Measurements from ENCODE around the gene WNT4.

The WNT4 gene

GRCh38 chr1:22163564-22163963, 20.7 kb upstream of the WNT4 start:
- DNase-seq (ENCODE audit: low read depth in 2 of 2), result no peak

DNA sequence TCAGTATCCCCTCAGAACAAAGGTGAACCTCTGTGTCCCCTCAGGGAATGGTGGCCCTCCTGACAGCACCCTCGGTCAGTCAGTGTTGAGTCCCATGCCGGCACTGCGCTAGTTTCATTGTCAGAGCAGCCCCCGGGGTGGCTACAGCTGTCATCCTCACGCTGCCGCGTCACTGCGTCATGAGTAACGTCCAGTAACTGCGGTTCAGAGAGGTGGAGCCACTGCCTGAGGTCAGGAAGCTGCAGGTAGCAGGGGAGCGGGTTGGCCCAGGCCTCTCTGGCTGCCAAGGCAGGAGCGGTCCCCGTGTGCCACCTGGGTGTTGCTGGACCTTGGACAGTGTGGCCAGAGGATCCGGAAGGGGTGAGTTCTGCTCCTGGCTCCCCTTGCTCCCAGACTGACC, 20.2 kb upstream of the WNT4 start:
- DNase-seq (ENCODE audit: low read depth in 2 of 2), result no peak

DNA sequence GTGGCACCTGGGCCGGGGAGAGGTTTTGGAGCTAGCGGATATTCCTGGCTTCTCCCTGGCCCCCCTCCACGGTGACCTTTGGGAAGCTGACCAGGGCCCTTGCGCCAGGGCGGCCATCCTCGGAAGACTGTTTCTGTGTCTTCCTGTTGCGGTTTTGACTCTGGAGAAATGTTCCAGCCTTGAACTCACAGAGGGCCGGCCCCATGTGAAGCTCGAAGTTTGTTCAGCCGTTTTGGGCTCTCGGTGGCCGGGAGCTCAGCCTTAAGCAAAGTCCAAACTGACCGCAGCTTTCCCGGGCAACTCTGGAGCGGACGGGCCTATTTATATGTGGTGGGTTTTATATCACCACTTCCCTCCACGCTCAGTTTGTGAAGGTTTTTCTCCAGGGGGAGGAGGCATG, 17.0 kb upstream of the WNT4 start:
- DNase-seq (ENCODE audit: low read depth in 2 of 2), result no peak

GRCh38 chr1:22158654-22159053, 15.8 kb upstream of the WNT4 start:
- no peak for DNase-seq (ENCODE audit: low read depth in 2 of 2)

- DNase-seq (ENCODE audit: low read depth in 2 of 2), result no peak
Measured at GRCh38 chr1:22157359-22157966, 14.6 kb upstream of the WNT4 start.

GRCh38 chr1:22155517-22155916, 12.6 kb upstream of the WNT4 start:
- DNase-seq (ENCODE audit: low read depth in 2 of 2), result no peak

- no peak for DNase-seq (ENCODE audit: low read depth in 2 of 2)
Measured at GRCh38 chr1:22154626-22155025, 11.7 kb upstream of the WNT4 start.

DNA sequence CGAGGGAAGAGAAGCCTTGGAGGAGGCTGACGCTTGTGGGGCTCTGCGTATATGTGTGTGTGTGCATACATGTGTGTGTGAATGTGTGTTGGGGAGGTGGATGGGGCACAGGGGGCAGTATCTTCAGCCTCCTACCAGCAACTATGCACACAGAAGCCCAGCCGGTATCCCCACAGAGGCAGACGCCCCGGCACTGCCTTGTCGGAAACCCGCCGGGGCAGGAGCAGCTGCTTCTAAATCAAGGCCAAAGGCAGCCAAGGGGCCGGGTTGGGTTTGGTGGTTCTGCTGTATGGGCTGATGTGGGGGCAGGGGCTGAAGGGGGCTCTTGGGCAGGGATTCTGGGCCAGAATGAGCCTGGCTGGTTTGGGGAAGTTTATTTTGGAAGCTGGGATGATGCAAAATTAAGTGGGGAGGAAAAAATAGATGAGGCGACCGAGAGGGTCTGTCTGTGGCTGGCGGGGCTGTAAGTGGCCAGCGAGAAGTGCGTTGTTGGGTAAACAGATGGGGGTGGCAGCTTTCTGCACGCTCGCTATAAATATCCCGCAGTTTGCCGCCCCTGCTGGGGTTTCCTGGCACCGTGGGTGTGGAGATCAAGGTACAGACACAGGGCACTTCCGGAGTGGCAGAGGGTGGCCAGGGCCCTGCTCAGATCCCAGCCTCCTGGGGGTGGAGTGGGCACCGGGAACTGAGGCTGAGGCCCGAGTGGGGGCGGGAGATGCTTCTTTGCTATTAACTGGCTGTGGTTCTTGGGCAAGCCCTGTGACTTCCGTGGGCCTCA, 11.0 kb upstream of the WNT4 start:
- no peak for DNase-seq (ENCODE audit: low read depth in 2 of 2)

DNA sequence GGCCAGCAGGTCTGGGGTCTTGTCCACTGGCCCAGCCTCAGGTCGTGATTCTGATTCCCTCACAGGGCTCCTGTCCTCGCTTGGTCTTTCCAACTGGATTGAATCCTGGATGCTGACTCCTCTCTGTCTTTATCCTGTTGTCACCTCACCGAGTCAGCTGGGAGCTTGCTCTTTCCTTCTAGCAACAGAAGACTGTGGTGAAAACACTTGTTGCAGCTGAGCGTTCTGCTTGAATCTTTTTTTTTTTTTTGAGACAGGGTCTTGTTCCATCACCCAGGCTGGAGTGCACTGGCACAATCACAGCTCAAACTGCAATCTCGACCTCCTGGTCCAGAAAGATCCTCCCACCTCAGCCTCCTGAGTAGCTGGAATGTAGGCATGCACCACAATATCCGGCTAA, 8.0 kb upstream of the WNT4 start:
- no peak for DNase-seq (ENCODE audit: low read depth in 2 of 2)

DNA sequence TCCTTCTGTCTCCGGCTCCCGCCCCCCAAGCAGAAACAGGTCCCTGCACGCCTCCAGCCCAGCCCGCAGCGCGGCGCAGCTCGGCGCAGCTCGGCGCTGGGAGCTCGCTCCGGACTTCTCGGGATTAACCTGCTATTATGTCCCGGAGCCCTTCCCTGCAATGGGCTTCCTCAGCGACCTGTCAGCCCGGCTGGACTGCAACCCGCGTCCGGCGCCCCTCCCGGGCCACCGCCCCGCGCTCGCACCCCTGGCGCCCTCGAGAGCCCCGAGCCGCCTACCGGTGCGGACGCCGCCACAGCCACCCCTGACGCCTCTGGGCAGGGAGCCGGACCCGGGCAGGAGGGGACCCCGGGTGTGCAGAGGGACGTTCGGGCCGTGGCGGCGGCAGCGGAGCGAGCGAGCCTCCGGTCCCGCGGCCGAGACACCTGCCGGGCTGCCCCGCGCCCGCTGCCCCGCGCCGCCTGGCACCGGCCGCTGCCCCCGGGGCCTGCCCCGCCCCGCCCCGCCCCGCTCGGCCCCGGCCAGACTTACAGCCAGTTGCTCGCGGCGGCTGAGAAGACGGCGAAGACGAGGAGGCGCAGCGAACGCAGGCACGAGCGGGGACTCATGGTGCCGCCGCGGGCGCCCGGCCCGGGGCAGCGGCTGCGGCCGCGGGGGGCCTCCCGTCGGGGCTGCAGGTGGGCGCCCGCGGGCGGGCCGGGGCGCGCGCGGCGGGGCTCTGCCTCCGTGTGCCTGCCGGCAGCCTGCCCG, 407 bp downstream of the WNT4 start:
- DNase-seq (ENCODE audit: low read depth in 2 of 2), result no peak

DNA sequence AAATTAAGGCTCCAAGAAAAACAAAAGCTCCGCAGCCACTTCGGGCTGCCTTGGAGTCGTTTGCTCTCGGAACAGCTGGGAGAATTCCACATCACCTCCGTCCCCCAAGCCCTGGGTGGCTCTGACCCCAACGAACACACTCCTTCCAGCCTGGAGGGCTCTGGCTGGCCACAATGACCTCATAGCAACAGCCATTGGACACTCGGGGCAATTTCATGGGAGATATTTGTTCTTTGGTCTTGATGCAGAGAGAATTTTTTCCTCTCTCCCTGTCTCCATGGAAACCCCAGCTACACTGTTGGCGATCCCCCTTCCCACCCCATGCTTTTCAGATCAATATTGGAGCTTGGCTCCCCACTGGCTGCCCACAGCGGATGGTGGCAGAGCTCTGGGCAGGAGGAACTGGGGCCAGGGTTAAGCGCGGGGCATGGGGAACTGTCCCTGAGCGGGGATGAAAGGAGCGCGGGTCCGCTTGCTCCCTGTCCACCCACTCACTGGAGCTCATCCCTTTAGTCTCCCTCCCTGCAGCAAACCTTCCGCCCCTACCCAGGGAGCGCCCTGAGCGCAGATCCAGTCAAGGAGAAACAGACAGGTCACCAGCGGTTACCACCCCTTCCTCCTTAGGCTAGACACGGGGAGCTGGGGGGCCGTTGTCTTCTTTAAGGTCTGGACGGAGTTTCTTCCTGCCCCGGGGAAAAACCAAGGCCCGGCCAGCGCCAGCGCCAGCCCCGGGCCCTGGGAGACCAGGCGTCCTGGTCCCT, 1.2 kb downstream of the WNT4 start:
- DNase-seq (ENCODE audit: low read depth in 2 of 2), result no peak

DNA sequence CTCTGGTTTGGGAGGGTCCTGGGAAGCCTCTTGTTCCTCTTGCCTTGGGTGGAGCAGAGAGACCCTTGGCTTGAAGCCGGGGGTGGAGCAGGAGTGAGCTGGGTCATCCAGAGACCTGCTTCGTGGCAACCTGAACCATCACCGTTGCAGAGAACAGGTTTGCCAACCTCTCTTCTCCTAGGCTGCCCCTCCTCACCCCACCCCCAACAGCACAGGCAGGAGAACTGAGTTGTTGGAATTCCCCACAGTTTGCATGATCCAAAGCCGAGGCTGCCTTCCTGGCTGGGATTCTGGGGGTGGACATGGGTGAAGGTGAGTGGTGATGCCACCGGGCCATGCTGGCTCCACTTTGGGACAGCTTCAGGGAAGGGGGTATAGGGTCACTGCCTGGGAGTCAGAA, 2.2 kb downstream of the WNT4 start:
- no peak for DNase-seq (ENCODE audit: low read depth in 2 of 2)

GRCh38 chr1:22139817-22140216, 3.1 kb downstream of the WNT4 start:
- DNase-seq (ENCODE audit: low read depth in 2 of 2), result no peak

GRCh38 chr1:22139066-22139594, 3.8 kb downstream of the WNT4 start:
- DNase-seq (ENCODE audit: low read depth in 2 of 2), result no peak

GRCh38 chr1:22137004-22137720, 5.7 kb downstream of the WNT4 start:
- DNase-seq (ENCODE audit: low read depth in 2 of 2), result no peak

- DNase-seq (ENCODE audit: low read depth in 2 of 2), result no peak
Measured at GRCh38 chr1:22133931-22134324, 9.0 kb downstream of the WNT4 start.

DNA sequence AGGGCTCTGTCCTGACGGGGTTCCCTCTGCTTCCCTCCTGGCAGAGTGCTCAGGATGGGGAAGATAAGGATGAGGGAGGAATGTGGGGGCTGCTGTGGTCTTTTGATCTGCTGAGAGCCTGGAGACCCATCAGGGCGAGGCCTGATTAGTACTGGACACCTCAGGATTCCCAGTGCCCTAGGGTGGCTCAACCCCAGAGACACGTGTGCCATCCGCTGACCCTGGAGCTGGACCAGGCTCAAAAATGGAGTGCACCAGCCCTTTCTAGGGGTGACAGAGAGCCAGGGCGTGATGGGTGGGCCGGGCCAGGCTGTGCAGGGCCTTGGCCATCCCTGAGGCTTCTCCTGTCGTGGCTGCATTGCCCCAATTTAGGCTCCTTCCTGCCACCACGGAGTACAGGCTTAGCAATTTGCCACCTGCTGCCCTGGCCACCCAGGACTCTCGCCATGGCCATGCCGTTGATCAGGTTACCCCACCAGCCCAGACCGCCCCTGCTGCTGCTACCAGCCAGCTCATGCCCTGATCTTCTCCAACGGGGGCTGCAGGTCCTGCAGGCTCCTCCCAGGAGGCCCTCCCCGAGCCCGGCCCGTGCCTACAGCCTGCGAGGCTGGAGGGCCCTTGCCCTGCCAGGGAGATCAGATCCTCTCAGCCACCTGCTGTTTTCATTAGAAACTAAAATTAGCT, 9.5 kb downstream of the WNT4 start:
- no peak for DNase-seq (ENCODE audit: low read depth in 2 of 2)

GRCh38 chr1:22132517-22133235, 10.2 kb downstream of the WNT4 start:
- DNase-seq (ENCODE audit: low read depth in 2 of 2), result no peak

DNA sequence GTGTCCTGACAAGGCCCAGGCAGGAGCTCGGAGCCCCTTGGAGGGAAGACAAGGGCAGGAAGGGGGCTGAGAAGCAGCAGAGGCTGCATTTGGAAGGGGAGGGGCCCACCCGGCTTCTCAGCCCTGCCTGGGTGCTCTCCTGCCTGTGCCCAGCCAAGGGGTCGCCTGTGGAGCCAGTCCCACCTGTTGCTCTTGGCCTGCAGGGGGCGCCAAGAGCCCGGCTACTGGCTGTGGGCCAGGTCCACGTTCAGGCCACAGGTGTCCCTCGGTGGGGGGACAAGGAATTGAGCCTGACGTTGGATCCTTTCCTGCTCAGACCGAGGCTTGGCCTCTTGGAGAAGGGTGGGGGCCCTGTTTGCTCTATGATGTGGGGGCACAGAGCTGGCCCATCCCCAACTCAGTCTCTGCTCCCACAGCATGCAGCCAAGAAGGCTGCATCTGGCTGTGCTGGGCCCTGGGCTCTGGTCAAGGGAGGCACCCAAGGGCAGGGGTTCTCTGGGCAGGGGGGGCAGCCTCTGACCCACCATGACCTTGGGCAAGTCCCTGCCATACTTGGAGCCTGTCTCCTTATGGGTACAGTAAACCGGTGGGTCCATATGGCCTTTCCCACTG, 10.9 kb downstream of the WNT4 start:
- DNase-seq (ENCODE audit: low read depth in 2 of 2), result peak; percentile 42 to 49

DNA sequence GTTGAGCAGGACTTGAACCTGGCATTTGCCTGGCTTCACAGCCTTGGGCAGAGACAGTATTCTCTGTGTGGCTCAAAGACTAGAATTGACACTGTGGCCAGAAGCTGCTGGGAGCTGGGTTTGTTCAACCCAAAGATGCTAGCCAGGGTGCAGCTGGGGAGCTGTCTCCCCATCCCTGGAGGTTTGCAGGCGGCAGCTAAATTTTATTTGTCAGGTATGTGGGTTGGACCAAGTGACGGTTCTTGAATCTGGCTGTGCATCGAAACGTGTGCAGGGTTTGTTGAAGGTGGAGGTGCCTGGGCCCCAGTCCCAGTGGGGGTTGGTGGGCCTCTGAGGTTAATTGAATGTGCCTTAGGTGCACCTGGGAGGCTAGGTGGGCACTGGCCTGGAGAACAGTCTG, 11.8 kb downstream of the WNT4 start:
- DNase-seq (ENCODE audit: low read depth in 2 of 2), result no peak

Measured in stimulated activated CD8-positive, alpha-beta memory T cell treated with anti-CD3 and anti-CD28 coated beads, Interleukin-2, amount 100 ng/mL, for 48 hours (primary cell).